Naive thymus-derived CD4-positive, alpha-beta T cell (primary cell): ENCODE measurements around the gene MCTP2. TPM values are rescaled to one million over a fixed set of nuclear protein-coding genes. Genes with fewer than 3 reads are reported as not detected.

Experiments used
- ATAC-seq: fragments of 150-1000 bp; cut with Tn5 transposase; 2 replicates; pipeline ENCODE4 v1.10.0; 2021; ENCODE audit warnings: mild to moderate bottlenecking, moderate library complexity
- CTCF ChIA-PET: fragments of 350-600 bp; sonication (Branson Sonifier 250); formaldehyde crosslinking; loops from one replicate; lab custom pipeline; 2021; ENCODE audit warnings: antibody characterized with exemption; lab: Charles Lee
- POLR2A ChIA-PET: fragments of 350-600 bp; sonication (Branson Sonifier 250); formaldehyde crosslinking; loops from one replicate; lab custom pipeline; 2021; ENCODE audit warnings: antibody characterized with exemption, inconsistent platforms; lab: Charles Lee
- DNase-seq, 9 donors: peaks; one replicate each; pipeline versions ENCODE4 v3.0.0 to v3.0.0-alpha.2; 2020 to 2022; ENCODE audit warnings: mixed read lengths in 1 of 9
- H3K27ac ChIP-seq: one replicate; pipeline ENCODE4 v1.7.0; 2013; ENCODE audit warnings: mild to moderate bottlenecking, low read depth, low read length, moderate library complexity
- H3K27me3 ChIP-seq, 2 donors: one replicate each; pipeline ENCODE4 v1.7.0; 2013; ENCODE audit warnings: low read length in 2 of 2, mild to moderate bottlenecking in 2 of 2, moderate library complexity in 2 of 2; ENCODE audit not compliant: control insufficient read depth in 2 of 2, insufficient read depth in 2 of 2
- H3K36me3 ChIP-seq, 3 experiments: 1 replicate in 2 of 3; 2 replicates in 1 of 3; pipeline ENCODE4 v1.7.0; 2013; ENCODE audit warnings: low read length in 3 of 3, mild to moderate bottlenecking in 3 of 3, moderate library complexity in 1 of 3; ENCODE audit not compliant: insufficient read depth in 3 of 3, control insufficient read depth in 2 of 3
- H3K4me1 ChIP-seq, 2 donors: one replicate each; pipeline ENCODE4 v1.7.0; 2013; ENCODE audit warnings: low read length in 2 of 2, mild to moderate bottlenecking in 2 of 2, moderate library complexity in 1 of 2; ENCODE audit not compliant: control insufficient read depth in 2 of 2, insufficient read depth in 2 of 2
- H3K4me3 ChIP-seq: 2 replicates; pipeline ENCODE4 v1.7.0; 2013; ENCODE audit warnings: mild to moderate bottlenecking, low read length
- H3K9me3 ChIP-seq, 3 experiments: 1 replicate in 2 of 3; 2 replicates in 1 of 3; pipeline ENCODE4 v1.7.0; 2013; ENCODE audit warnings: low read length in 3 of 3; ENCODE audit not compliant: control insufficient read depth in 2 of 3
- H3K27ac Mint-ChIP-seq, 9 donors: one replicate each; pipeline ENCODE4 v1.8.0; 2020 to 2022; ENCODE audit warnings: mixed read lengths in 9 of 9, mild to moderate bottlenecking in 8 of 9, moderate library complexity in 5 of 9, inconsistent platforms in 2 of 9
- H3K27me3 Mint-ChIP-seq, 5 donors: one replicate each; pipeline ENCODE4 v1.8.0; 2021 to 2022; ENCODE audit warnings: mixed read lengths in 5 of 5, mild to moderate bottlenecking in 1 of 5
- H3K36me3 Mint-ChIP-seq, 5 donors: one replicate each; pipeline ENCODE4 v1.8.0; 2020 to 2022; ENCODE audit warnings: mixed read lengths in 5 of 5, mild to moderate bottlenecking in 3 of 5, inconsistent platforms in 1 of 5
- H3K4me1 Mint-ChIP-seq, 7 donors: one replicate each; pipeline ENCODE4 v1.8.0; 2020 to 2022; ENCODE audit warnings: mixed read lengths in 7 of 7, mild to moderate bottlenecking in 3 of 7, inconsistent platforms in 1 of 7
- H3K4me3 Mint-ChIP-seq, 10 donors: one replicate each; pipeline ENCODE4 v1.8.0; 2020 to 2022; ENCODE audit warnings: mild to moderate bottlenecking in 10 of 10, mixed read lengths in 10 of 10, moderate library complexity in 6 of 10, inconsistent platforms in 2 of 10
- H3K9me3 Mint-ChIP-seq, 11 donors: one replicate each; pipeline ENCODE4 v1.8.0; 2020 to 2022; ENCODE audit warnings: mixed read lengths in 11 of 11, mild to moderate bottlenecking in 4 of 11, inconsistent platforms in 1 of 11, moderate library complexity in 1 of 11
- intact Hi-C, 2 donors: fragments of 100-400 bp; cut with micrococcal nuclease; formaldehyde crosslinking; loops; one replicate each; pipeline ENCODE4 v1.15.1; 2023
- polyA plus RNA-seq, 2 donors: library from polyadenylated mRNA; unstranded; fragments of 300-500 nt; fragmentation: Illumina TruSeq; gene quantifications; one replicate each; pipeline ENCODE4 v1.2.3, GENCODE V29; 2021
- total RNA-seq, 6 experiments: library from RNA in 5 of 6; stranded (reverse) in 5 of 6; gene quantifications; 1 replicate in 5 of 6; 2 replicates in 1 of 6; pipeline ENCODE4 v1.2.3 and lab custom pipeline; 2021 to 2026

The MCTP2 gene
- total and polyA plus RNA-seq, 7 experiments from 2014 or later = 1.9 to 44.5 (median 17.0) TPM

DNA sequence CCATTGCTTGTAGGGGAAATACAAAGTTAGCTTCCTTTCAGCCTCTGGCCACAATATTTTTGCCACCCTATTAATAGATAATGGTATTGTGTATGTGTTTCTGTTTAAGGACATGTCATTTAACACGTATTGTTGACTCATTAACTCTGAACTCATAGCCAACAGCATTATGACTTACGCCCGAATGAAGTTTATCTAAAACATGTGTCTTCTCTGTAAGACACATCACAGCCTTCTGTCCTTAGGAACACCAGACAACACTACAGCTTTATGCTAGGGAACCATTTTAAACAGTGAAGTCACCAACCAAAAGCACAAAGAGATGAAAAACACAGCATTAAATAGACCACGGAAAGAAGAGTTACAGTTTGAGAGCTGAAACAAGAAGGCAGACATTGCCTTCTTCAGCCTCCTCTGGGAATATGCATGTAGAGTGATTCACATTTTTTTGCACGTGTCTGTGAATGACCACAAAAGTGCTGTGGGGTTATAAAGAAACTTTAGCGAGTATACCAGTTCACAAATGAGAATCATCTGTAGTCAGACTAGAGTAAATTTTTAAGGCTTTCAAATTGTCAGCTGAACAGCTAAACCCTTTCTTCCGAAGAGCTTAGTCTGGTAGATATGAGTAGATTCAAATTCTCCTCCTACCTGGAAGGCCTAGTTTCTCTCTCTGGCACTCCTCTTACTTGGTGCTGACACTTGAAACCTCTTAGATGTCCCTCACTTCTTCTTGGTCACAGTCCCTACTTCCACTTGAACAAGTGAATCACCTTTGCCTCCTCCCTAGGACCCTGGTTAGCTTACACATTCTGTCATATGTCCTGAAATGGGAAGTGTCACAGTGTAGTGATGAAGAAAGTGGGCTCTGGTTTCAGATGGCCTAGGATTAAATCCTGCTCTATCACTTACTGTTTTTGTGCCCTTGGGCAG is 32.2 kb downstream of the MCTP2 start:
- peaks cover 0 to 3% (median 0%) of the 10 kb centered on the region in 5 donors for H3K27me3 Mint-ChIP-seq
- intact Hi-C loops = no loop called here
- no peaks in the 10 kb centered on the region for H3K9me3 ChIP-seq
- peaks cover 0 to 27% (median 17%) of the 10 kb centered on the region in 5 donors for H3K36me3 Mint-ChIP-seq
- peak overlapping the region in 1 of 9 donors; percentile 41 for H3K27ac Mint-ChIP-seq
- H3K4me1 Mint-ChIP-seq = peaks cover 10 to 50% (median 22%) of the 10 kb centered on the region in 7 donors
- ATAC-seq (peak; percentile 47), DNase-seq (no peak)
- H3K9me3 Mint-ChIP-seq = peaks cover 0 to 4% (median 0%) of the 10 kb centered on the region in 11 donors
- no peaks in the 10 kb centered on the region for H3K27me3 ChIP-seq
- no peak overlapping the region for H3K27ac ChIP-seq
- H3K4me3 ChIP-seq = no peak overlapping the region
- no peak overlapping the region for H3K4me3 Mint-ChIP-seq
- CTCF ChIA-PET = no interaction called here
- no peaks in the 10 kb centered on the region for H3K36me3 ChIP-seq
- peaks cover 0 to 4% of the 10 kb centered on the region in 2 donors for H3K4me1 ChIP-seq
- POLR2A ChIA-PET = no interaction called here

DNA sequence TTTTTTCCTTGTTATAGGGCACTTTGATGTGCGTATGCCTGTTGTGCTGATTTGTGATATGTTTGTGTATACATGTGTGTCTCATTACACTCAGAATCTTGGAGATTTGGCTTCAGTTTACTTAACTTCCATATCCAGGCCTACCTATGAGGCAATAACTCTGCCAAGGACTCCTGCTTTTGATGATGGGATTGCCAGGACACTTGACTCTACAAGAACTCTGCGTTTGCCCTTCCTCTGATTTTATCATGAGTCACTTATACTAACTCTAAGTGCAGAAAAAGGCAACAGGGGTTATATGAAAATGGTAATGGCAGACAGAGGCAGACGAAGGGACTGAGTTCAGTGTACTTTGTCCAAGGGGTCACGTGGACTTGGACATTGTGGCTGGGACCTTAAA is 33.6 kb downstream of the MCTP2 start:
- H3K4me1 Mint-ChIP-seq = peaks cover 6 to 46% (median 20%) of the 10 kb centered on the region in 7 donors

DNA sequence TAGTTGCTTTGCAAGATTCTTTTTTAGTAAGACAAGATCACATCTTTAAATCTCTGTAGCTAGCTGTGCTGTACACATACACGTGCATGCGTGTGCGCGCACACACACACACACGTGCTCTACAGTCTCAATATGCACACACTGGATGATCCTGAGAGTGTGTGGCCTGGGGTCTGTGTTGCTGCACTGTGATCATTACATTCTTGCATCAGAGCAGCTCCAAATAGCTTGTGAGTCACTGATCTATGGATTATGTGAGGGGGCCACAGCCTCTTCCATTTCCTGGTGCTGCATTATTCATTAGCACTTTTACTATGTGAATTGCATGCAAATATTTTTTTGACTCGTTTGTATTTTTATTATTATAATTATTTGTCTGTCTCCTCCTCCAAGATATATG is 34.6 kb downstream of the MCTP2 start:
- peaks cover 0 to 4% (median 0%) of the 10 kb centered on the region in 11 donors for H3K9me3 Mint-ChIP-seq
- no peak for ATAC-seq
- H3K27ac Mint-ChIP-seq = no peak overlapping the region
- peaks cover 0 to 3% (median 0%) of the 10 kb centered on the region in 5 donors for H3K27me3 Mint-ChIP-seq
- POLR2A ChIA-PET = no interaction called here
- Histone ChIP-seq H3K4me3 (no peak overlapping the region), H3K27me3 (no peaks in the 10 kb centered on the region), H3K27ac (no peak overlapping the region), H3K4me1 (peaks cover 0 to 11% of the 10 kb centered on the region in 2 donors), H3K9me3 (no peaks in the 10 kb centered on the region), H3K36me3 (no peaks in the 10 kb centered on the region)
- H3K4me3 Mint-ChIP-seq = no peak overlapping the region
- DNase-seq = no peak
- peaks cover 0 to 23% (median 6%) of the 10 kb centered on the region in 5 donors for H3K36me3 Mint-ChIP-seq
- H3K4me1 Mint-ChIP-seq = peaks cover 5 to 38% (median 18%) of the 10 kb centered on the region in 7 donors
- CTCF ChIA-PET = no interaction called here
- intact Hi-C loops = no loop called here

More for the DNA sequence above, 33.6 kb downstream of the MCTP2 start:
- CTCF ChIA-PET = no interaction called here
- POLR2A ChIA-PET = no interaction called here
- DNase-seq = no peak
- Histone ChIP-seq H3K4me3 (no peak overlapping the region), H3K4me1 (peaks cover 0 to 4% of the 10 kb centered on the region in 2 donors), H3K27ac (no peak overlapping the region), H3K27me3 (no peaks in the 10 kb centered on the region), H3K36me3 (no peaks in the 10 kb centered on the region), H3K9me3 (no peaks in the 10 kb centered on the region)
- H3K27me3 Mint-ChIP-seq = peaks cover 0 to 3% (median 0%) of the 10 kb centered on the region in 5 donors
- no peak overlapping the region for H3K4me3 Mint-ChIP-seq
- peaks cover 0 to 4% (median 0%) of the 10 kb centered on the region in 11 donors for H3K9me3 Mint-ChIP-seq
- no peak for ATAC-seq
- no peak overlapping the region for H3K27ac Mint-ChIP-seq
- intact Hi-C loops = no loop called here
- H3K36me3 Mint-ChIP-seq = peaks cover 0 to 23% (median 13%) of the 10 kb centered on the region in 5 donors

DNA sequence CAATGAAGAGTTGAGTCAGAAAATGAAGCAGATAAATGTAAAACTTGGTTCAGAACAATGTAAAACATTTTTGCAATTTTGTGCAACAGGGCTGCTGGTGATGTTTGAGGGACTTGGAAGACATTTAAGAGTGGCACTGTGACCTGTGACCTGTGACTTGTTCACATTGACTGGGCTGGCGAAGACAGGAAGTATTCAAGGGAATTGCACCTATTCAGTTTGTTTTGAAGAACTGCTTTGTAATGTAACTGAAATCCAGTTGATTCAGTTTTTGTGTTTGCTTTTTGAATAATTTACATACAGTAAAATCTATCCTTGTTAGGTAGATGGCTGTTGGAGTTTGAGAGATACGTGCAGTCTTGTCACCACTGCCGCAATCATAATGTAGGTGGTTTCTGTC is 35.4 kb downstream of the MCTP2 start:
- H3K4me1 Mint-ChIP-seq = peaks cover 5 to 36% (median 14%) of the 10 kb centered on the region in 7 donors
- no peak overlapping the region for H3K27ac Mint-ChIP-seq
- H3K4me3 Mint-ChIP-seq = no peak overlapping the region
- ATAC-seq (no peak), DNase-seq (no peak)
- Histone ChIP-seq H3K4me1 (peaks cover 0 to 18% of the 10 kb centered on the region in 2 donors), H3K27me3 (no peaks in the 10 kb centered on the region), H3K27ac (no peak overlapping the region), H3K9me3 (no peaks in the 10 kb centered on the region), H3K36me3 (no peaks in the 10 kb centered on the region), H3K4me3 (no peak overlapping the region)
- CTCF ChIA-PET = no interaction called here
- POLR2A ChIA-PET = no interaction called here
- peaks cover 0 to 23% (median 5%) of the 10 kb centered on the region in 5 donors for H3K36me3 Mint-ChIP-seq
- intact Hi-C loops = no loop called here
- peaks cover 0 to 4% (median 0%) of the 10 kb centered on the region in 11 donors for H3K9me3 Mint-ChIP-seq
- H3K27me3 Mint-ChIP-seq = peaks cover 0 to 3% (median 0%) of the 10 kb centered on the region in 5 donors

DNA sequence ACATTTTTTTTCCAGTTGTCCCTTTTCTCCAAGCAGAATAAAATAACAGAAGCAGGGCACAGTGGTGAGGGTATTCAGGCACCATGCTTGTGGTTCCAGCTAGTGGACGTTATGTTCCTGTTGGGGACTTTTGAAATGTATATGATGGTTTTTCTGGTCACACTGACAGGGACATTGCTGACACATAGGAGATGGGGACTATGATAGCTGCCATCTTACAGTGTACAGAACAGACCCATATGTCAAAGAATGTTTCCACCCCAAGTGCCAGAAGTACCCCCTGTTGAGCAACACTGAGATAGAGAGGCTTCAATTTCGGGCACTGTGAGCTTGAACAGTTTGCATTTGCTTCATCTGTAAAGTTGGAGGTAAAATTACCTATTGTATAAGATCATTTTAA is 38.6 kb downstream of the MCTP2 start:
- no peak overlapping the region for H3K27ac Mint-ChIP-seq
- Histone ChIP-seq H3K4me1 (peaks cover 0 to 35% of the 10 kb centered on the region in 2 donors), H3K36me3 (no peaks in the 10 kb centered on the region), H3K4me3 (no peak overlapping the region), H3K27me3 (no peaks in the 10 kb centered on the region), H3K27ac (no peak overlapping the region), H3K9me3 (no peaks in the 10 kb centered on the region)
- peaks cover 0 to 5% (median 1%) of the 10 kb centered on the region in 11 donors for H3K9me3 Mint-ChIP-seq
- peaks cover 0 to 3% (median 0%) of the 10 kb centered on the region in 5 donors for H3K27me3 Mint-ChIP-seq
- peaks cover 0 to 31% (median 9%) of the 10 kb centered on the region in 5 donors for H3K36me3 Mint-ChIP-seq
- ATAC-seq = peak; percentile 42
- CTCF ChIA-PET = no interaction called here
- DNase-seq = no peak
- H3K4me1 Mint-ChIP-seq = peaks cover 5 to 31% (median 14%) of the 10 kb centered on the region in 7 donors
- POLR2A ChIA-PET = no interaction called here
- H3K4me3 Mint-ChIP-seq = no peak overlapping the region
- intact Hi-C loops = loop anchor here in 1 of 2 donors (5.0 kb wide), 1 partner anchor 37 kb away; no protein-coding TSS in a partner anchor

DNA sequence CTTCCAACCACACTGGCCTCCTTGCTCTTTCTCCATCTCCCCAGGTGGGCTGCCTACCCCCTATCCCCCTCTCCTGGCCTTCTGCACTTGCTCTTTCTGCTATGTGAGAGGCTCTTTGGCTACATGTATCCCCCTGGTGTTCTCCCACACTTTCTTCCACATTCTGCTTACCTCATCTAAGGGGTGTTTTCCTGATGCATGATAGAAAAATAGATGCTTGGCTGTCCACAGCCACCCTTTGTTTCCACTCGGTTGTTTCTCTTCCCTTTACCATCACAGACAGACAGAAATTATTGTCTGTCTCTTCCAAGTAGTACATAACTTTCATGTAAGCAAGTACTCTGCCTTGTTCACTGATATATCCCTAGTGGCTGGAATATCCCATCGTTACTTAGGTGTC is 39.2 kb downstream of the MCTP2 start:
- CTCF ChIA-PET = no interaction called here
- Mint-ChIP-seq H3K27ac (no peak overlapping the region), H3K27me3 (peaks cover 0 to 3% (median 0%) of the 10 kb centered on the region in 5 donors), H3K4me3 (no peak overlapping the region), H3K4me1 (peaks cover 5 to 29% (median 14%) of the 10 kb centered on the region in 7 donors), H3K9me3 (peaks cover 0 to 5% (median 1%) of the 10 kb centered on the region in 11 donors), H3K36me3 (peaks cover 0 to 31% (median 9%) of the 10 kb centered on the region in 5 donors)
- intact Hi-C loops = loop anchor here in 1 of 2 donors (5.0 kb wide), 1 partner anchor 37 kb away; no protein-coding TSS in a partner anchor
- H3K4me1 ChIP-seq = peaks cover 0 to 35% of the 10 kb centered on the region in 2 donors
- H3K36me3 ChIP-seq = no peaks in the 10 kb centered on the region
- no peak overlapping the region for H3K27ac ChIP-seq
- DNase-seq (no peak), ATAC-seq (no peak)
- H3K9me3 ChIP-seq = no peaks in the 10 kb centered on the region
- POLR2A ChIA-PET = no interaction called here
- no peak overlapping the region for H3K4me3 ChIP-seq
- no peaks in the 10 kb centered on the region for H3K27me3 ChIP-seq
